NCI-H1092 treated with DMSO at 0.1 percent for 48 hours (cell line): Measurements from ENCODE around the gene PRKD1.

Experiments used
- DNase-seq: peaks from one replicate; lab custom pipeline; 2025; lab: John Stamatoyannopoulos, UW

PRKD1 gene

DNA sequence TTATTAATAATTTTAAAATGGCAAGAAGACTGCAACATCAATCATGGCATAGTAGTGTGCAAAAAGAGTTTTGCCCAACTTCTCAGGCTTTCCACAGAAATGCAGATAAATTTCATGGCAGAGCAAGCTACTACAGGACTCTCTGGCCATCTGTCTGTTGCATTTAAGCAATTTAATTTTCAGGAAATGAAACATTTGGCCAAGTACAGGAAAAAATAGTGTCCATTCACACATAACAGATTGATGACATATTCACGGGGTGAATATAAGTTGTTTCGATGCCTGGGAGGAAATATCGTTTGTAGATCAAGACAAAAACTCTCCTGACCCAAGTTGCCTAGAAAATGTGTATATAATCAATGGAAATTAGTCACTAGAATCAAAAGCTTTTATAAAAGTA lies 324.0 kb downstream of the PRKD1 start:
- DNase-seq = no peak

- no peak for DNase-seq
Measured at GRCh38 chr14:29601616-29602015, 326.0 kb downstream of the PRKD1 start.

GRCh38 chr14:29587761-29588470 lies 339.7 kb downstream of the PRKD1 start:
- DNase-seq = peak; percentile 47

DNA sequence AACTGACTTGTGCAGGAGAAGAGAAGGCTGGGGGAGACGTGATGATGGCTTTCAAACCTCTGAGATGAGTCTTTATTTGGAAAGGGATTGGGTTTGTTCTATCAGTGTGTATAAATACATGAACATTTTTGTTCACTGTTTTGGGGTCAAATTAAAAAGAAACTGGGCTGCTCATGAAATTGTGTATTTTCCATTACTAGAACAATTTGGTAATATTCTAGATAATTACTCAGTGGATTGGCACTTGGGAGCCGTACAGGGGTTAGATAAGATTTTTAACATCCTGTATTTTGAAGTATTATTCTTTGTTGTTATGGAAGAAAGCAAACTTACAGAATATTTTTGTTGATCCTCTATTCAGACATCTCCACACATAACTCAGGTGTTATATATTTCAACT lies 340.6 kb downstream of the PRKD1 start:
- no peak for DNase-seq

GRCh38 chr14:29584992-29585391 lies 342.7 kb downstream of the PRKD1 start:
- DNase-seq = peak; percentile 95

- no peak for DNase-seq
Measured at GRCh38 chr14:29580763-29581162, 346.9 kb downstream of the PRKD1 start.

DNA sequence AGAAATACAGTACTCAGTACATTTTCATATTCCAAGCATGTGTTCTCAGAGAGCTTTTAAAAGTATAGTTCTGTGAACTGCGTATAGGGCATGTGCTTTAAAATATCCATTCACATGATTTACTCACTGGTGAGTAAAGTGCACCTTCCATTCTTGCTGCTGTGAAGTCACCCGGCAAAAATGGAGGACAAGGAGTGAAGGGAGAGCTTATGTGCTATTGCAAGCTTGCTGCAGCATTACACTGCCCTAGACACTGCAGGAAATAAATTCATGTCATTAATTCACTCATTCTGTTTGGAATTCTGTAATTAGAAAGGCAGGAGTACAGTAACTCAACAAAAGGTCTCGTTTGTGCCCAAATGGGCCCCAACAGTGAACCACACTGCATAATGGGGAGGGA lies 347.8 kb downstream of the PRKD1 start:
- DNase-seq = no peak

DNA sequence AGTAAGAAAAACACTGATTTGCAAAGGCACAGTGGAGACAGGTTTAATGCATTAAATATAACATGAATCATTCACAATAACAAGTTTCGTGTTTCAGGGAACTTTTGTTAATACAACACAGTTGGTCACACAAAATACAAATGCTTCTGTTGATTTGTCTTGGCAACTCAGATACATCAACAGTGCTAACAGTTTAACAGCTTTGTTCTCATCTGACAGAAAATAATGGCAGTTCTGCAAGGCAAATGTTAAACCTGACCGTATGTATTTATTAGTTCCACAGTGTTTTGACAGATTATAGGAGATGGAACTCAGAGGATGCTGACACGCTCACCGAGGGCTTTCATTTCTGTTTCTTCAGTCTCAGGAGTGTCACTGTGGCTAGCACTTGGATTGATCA lies 350.7 kb downstream of the PRKD1 start:
- DNase-seq = no peak

GRCh38 chr14:29569194-29569593 lies 358.5 kb downstream of the PRKD1 start:
- no peak for DNase-seq

- DNase-seq = no peak
Measured at GRCh38 chr14:29566194-29566593, 361.5 kb downstream of the PRKD1 start.

DNA sequence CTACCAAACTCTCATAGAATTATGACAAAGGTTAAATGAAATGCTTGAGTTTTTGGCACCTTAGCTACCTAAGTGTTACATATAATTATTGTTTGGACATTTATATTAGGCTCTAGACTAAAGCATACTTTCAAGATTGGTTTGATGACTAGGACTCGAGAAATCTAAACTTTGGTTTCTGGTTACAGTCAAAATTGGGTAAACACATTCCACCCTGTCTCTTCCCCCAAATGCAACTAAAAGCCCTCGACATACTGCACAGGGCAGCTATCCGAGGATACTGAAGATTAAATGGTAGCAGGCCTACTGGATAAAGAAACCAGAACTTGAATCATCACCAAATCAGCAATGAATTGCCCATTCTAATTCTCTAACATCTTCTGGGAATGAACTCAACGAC lies 369.1 kb downstream of the PRKD1 start:
- no peak for DNase-seq

- no peak for DNase-seq
Measured at GRCh38 chr14:29554335-29554734, 373.3 kb downstream of the PRKD1 start.

DNA sequence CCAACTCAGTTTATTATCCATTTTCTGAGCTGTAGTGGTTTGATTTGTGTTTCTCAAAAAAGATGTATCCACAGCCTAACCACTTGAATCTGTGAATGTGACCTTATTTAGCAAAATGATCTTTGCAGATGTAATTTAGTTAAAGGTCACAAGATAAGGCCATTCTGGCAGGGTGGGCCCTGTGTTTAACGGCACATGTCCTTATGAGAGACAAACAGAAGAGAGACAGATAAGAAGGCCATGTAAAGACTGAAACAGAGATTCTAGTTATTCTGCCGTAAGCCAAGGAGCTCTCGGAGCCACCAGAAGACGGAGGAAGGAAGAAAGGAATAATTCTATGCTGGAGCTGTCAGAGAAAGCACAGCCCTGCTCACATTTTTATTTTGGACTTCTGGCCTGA lies 374.2 kb downstream of the PRKD1 start:
- no peak for DNase-seq

DNA sequence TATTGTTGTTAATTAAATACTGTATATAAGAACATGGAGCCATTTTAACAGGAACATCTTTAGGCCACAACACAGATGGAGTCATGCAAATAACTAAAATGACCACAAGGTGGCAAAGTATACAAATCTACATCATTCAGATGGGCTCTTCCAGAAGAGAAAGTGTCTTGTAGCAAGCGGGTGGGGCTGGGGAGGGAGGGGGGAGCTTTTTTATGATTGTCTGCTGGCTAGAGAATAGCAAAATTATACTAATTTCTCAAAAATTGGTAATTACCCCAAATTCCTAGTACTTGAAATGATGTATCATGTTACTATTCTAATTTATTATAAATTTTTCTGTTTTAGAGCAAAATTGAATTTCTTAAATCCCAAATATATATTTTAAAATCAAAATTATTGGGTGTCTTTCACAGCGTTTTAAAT lies 378.7 kb downstream of the PRKD1 start:
- peak; percentile 91 for DNase-seq

DNA sequence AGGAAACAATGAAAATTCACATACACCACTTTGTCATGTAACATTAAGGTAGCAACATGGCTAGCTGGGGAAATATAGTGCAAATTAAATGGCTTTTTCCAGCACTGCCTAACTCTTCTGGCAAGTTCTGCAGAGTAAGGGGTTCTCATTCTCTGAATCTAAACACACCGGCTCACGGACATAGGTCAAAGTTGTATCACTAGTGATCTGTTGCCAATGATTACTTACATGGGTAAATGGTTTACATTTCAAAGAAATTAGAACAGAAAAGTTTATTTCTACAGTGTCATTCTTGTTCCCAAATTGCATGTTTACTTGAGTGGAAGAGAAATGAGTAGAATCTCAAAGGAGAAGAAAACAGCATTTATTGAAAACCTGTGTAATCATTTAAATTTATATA lies 381.9 kb downstream of the PRKD1 start:
- no peak for DNase-seq

- DNase-seq = peak; percentile 62
Measured at GRCh38 chr14:29536886-29537511, 390.6 kb downstream of the PRKD1 start.

- DNase-seq = no peak
Measured at GRCh38 chr14:29529418-29529817, 398.2 kb downstream of the PRKD1 start.

- peak; percentile 39 for DNase-seq
Measured at GRCh38 chr14:29528889-29529288, 398.8 kb downstream of the PRKD1 start.

GRCh38 chr14:29527286-29527685 lies 400.4 kb downstream of the PRKD1 start:
- DNase-seq = no peak
